Measurements from ENCODE around the gene TNIK.
A peak's percentile ranks its signal among the peaks of the same experiment; 100 is the strongest.

The TNIK gene

DNA sequence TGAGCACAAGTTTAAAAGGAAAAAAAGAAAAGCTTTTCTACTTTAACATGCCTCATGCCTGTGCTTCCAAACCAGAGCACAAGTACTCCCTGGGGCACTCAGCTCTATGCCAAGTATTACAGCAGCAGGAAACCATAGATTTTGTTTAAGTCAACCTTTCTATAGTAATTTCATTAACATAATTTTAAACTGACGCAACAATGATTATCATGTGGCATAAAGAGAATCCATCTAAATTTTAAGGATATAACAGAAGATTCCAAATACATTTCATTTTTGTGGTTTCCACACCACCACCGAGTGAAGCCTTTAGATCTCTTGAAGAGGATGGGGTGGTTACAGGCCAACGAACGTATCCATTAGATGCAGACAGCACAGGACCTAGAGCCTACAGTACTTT is 112.1 kb downstream of the TNIK start:
- H3K36me3 ChIP-seq (replicated peaks; ENCODE audit: low read depth, low read length): peaks cover 18% of the 10 kb centered on the region
- H3K9ac ChIP-seq (ENCODE audit: low read length): peak overlapping the region; percentile 70
- no peak for TF ChIP-seq CTCF (IDR thresholded peaks at IDR 0.05; ENCODE audit: low read depth, low read length)
- TF ChIP-seq EZH2phosphoT487 (IDR thresholded peaks at IDR 0.05; ENCODE audit: low read depth): no peak
- peaks cover 52% of the 10 kb centered on the region for H3K4me1 ChIP-seq (ENCODE audit: low read length)
- H3K4me2 ChIP-seq (ENCODE audit: low read length): peak overlapping the region; percentile 92
- peak overlapping the region; percentile 67 for H3K4me3 ChIP-seq (ENCODE audit: low read length)
- H3K9me3 ChIP-seq (ENCODE audit: insufficient read depth, low read length): 0 out of 2 replicates have a peak, but pooled peaks cover 4% of the 10 kb centered on the region
- H4K20me1 ChIP-seq (ENCODE audit: insufficient read depth, low read length): no peaks in the 10 kb centered on the region
- peak overlapping the region; percentile 93 for H3K27ac ChIP-seq (ENCODE audit: low read length)
- no peaks in the 10 kb centered on the region for H3K27me3 ChIP-seq (ENCODE audit: low read depth, low read length)
- H2AFZ ChIP-seq (ENCODE audit: low read depth, low read length): no peak overlapping the region
- peaks cover 62% of the 10 kb centered on the region for H3K79me2 ChIP-seq (ENCODE audit: low read length)

GRCh38 chr3:171347301-171348039 is 112.7 kb downstream of the TNIK start:
- peaks cover 21% of the 10 kb centered on the region for H3K36me3 ChIP-seq (replicated peaks; ENCODE audit: low read depth, low read length)
- peaks cover 52% of the 10 kb centered on the region for H3K4me1 ChIP-seq (ENCODE audit: low read length)
- H3K27me3 ChIP-seq (ENCODE audit: low read depth, low read length): no peaks in the 10 kb centered on the region
- TF ChIP-seq CTCF (IDR thresholded peaks at IDR 0.05; ENCODE audit: low read depth, low read length) (no peak), EZH2phosphoT487 (IDR thresholded peaks at IDR 0.05; ENCODE audit: low read depth) (no peak)
- H3K4me2 ChIP-seq (ENCODE audit: low read length): peak overlapping the region; percentile 92
- peak overlapping the region; percentile 70 for H3K9ac ChIP-seq (ENCODE audit: low read length)
- peak overlapping the region; percentile 67 for H3K4me3 ChIP-seq (ENCODE audit: low read length)
- no peaks in the 10 kb centered on the region for H4K20me1 ChIP-seq (ENCODE audit: insufficient read depth, low read length)
- H3K9me3 ChIP-seq (ENCODE audit: insufficient read depth, low read length): 0 out of 2 replicates have a peak, but pooled peaks cover 7% of the 10 kb centered on the region
- H3K27ac ChIP-seq (ENCODE audit: low read length): peak overlapping the region; percentile 93
- peaks cover 62% of the 10 kb centered on the region for H3K79me2 ChIP-seq (ENCODE audit: low read length)
- no peak overlapping the region for H2AFZ ChIP-seq (ENCODE audit: low read depth, low read length)

- Histone ChIP-seq H4K20me1 (ENCODE audit: insufficient read depth, low read length) (no peaks in the 10 kb centered on the region; the same call in 1 of the 2 replicates), H3K27ac (ENCODE audit: low read length) (peak overlapping the region; percentile 93), H3K79me2 (ENCODE audit: low read length) (peaks cover 63% of the 10 kb centered on the region), H3K4me1 (ENCODE audit: low read length) (peaks cover 52% of the 10 kb centered on the region), H3K9ac (ENCODE audit: low read length) (peak overlapping the region; percentile 70), H3K4me2 (ENCODE audit: low read length) (peak overlapping the region; percentile 92), H3K4me3 (ENCODE audit: low read length) (peak overlapping the region; percentile 67), H2AFZ (ENCODE audit: low read depth, low read length) (no peak overlapping the region), H3K27me3 (ENCODE audit: low read depth, low read length) (no peaks in the 10 kb centered on the region), H3K9me3 (ENCODE audit: insufficient read depth, low read length) (0 out of 2 replicates have a peak, but pooled peaks cover 7% of the 10 kb centered on the region), H3K36me3 (replicated peaks; ENCODE audit: low read depth, low read length) (peaks cover 22% of the 10 kb centered on the region)
- no peak for TF ChIP-seq CTCF (IDR thresholded peaks at IDR 0.05; ENCODE audit: low read depth, low read length)
- TF ChIP-seq EZH2phosphoT487 (IDR thresholded peaks at IDR 0.05; ENCODE audit: low read depth): no peak
These were observed 113.5 kb downstream of the TNIK start for GRCh38 chr3:171346582-171347300.

DNA sequence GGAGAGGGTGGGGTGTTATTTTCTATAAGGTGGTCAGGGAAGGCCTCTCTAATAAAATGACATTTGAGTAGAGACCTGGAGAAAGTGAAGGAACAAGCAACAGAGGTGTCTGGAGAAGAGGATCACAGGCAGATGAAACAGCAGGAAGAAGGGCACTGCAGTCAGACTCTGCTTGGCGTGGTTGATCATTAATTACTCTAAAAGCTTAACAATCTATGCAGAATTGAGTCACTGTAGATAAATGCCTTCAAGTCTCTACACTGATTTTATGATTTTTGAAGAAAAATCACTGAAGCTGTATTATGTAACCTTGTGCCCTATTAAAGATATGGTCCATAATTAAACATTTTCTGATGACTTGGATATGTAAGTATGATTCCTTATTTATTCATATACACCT is 114.2 kb downstream of the TNIK start:
- Histone ChIP-seq H3K9me3 (ENCODE audit: insufficient read depth, low read length) (0 out of 2 replicates have a peak, but pooled peaks cover 7% of the 10 kb centered on the region), H3K27ac (ENCODE audit: low read length) (no peak overlapping the region), H3K4me3 (ENCODE audit: low read length) (no peak overlapping the region), H3K27me3 (ENCODE audit: low read depth, low read length) (no peaks in the 10 kb centered on the region), H2AFZ (ENCODE audit: low read depth, low read length) (no peak overlapping the region), H3K4me2 (ENCODE audit: low read length) (no peak overlapping the region), H3K36me3 (replicated peaks; ENCODE audit: low read depth, low read length) (peaks cover 22% of the 10 kb centered on the region), H3K79me2 (ENCODE audit: low read length) (peaks cover 60% of the 10 kb centered on the region), H4K20me1 (ENCODE audit: insufficient read depth, low read length) (no peaks in the 10 kb centered on the region; the same call in 1 of the 2 replicates), H3K9ac (ENCODE audit: low read length) (no peak overlapping the region), H3K4me1 (ENCODE audit: low read length) (peaks cover 52% of the 10 kb centered on the region)
- TF ChIP-seq CTCF (IDR thresholded peaks at IDR 0.05; ENCODE audit: low read depth, low read length) (no peak), EZH2phosphoT487 (IDR thresholded peaks at IDR 0.05; ENCODE audit: low read depth) (no peak)
